Measurements from ENCODE around the gene SUGP2. TPM values are rescaled to one million over a fixed set of nuclear protein-coding genes. Genes with fewer than 3 reads are reported as not detected.

SUGP2 gene
- total and polyA plus RNA-seq, 2 of the 13 experiments (the other 11 are each of a cell fraction or from before 2014, with no cell fraction given), result 40.6 to 57.7 TPM

- TF ChIP-seq, protein P1, sequence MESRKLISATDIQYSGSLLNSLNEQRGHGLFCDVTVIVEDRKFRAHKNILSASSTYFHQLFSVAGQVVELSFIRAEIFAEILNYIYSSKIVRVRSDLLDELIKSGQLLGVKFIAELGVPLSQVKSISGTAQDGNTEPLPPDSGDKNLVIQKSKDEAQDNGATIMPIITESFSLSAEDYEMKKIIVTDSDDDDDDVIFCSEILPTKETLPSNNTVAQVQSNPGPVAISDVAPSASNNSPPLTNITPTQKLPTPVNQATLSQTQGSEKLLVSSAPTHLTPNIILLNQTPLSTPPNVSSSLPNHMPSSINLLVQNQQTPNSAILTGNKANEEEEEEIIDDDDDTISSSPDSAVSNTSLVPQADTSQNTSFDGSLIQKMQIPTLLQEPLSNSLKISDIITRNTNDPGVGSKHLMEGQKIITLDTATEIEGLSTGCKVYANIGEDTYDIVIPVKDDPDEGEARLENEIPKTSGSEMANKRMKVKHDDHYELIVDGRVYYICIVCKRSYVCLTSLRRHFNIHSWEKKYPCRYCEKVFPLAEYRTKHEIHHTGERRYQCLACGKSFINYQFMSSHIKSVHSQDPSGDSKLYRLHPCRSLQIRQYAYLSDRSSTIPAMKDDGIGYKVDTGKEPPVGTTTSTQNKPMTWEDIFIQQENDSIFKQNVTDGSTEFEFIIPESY (CRISPR knock-in tag; IDR thresholded peaks at IDR 0.05), result peak; percentile 66; the same call in 1 of the 2 replicates
- TF ChIP-seq ZNF329 (CRISPR knock-in tag; IDR thresholded peaks at IDR 0.05; ENCODE audit: low read depth) (peak; percentile 67; the same call in 1 of the 2 replicates), ZNF615 (CRISPR knock-in tag; IDR thresholded peaks at IDR 0.05; ENCODE audit: borderline replicate concordance) (no peak), ZNF253 (CRISPR knock-in tag; IDR thresholded peaks at IDR 0.05; ENCODE audit: borderline replicate concordance) (no peak), CERS6 (CRISPR knock-in tag; IDR thresholded peaks at IDR 0.05) (no peak), ZNF276 (CRISPR knock-in tag; IDR thresholded peaks at IDR 0.05; ENCODE audit: low read depth) (no peak), SAFB2 (CRISPR knock-in tag; IDR thresholded peaks at IDR 0.05; ENCODE audit: borderline replicate concordance, low read depth) (no peak), ZNF441 (CRISPR knock-in tag; IDR thresholded peaks at IDR 0.05; ENCODE audit: borderline replicate concordance) (no peak), THAP11 (CRISPR knock-in tag; IDR thresholded peaks at IDR 0.05) (peak; percentile 62), NFE2 (CRISPR knock-in tag; IDR thresholded peaks at IDR 0.05) (no peak), HNRNPL (IDR thresholded peaks at IDR 0.05; ENCODE audit: low read depth, low read length) (0 out of 2 replicates have a peak, but pooled peaks have one; percentile 33), ZNF687 (CRISPR knock-in tag; IDR thresholded peaks at IDR 0.05) (peak; percentile 31; the same call in 1 of the 2 replicates), HHEX (CRISPR knock-in tag; IDR thresholded peaks at IDR 0.05) (no peak), CTCF (CRISPR knock-in tag; IDR thresholded peaks at IDR 0.05) (peak; percentile 88), HNF4G (IDR thresholded peaks at IDR 0.05; ENCODE audit: borderline replicate concordance, low read depth, low read length) (no peak), HNF4G (CRISPR knock-in tag; IDR thresholded peaks at IDR 0.05; ENCODE audit: borderline replicate concordance, low read depth) (no peak), ZBTB38 (CRISPR knock-in tag; IDR thresholded peaks at IDR 0.05) (peak; percentile 43; the same call in 1 of the 2 replicates), ZBTB3 (CRISPR knock-in tag; IDR thresholded peaks at IDR 0.05; ENCODE audit: borderline replicate concordance, low read depth) (no peak)
Measured at GRCh38 chr19:19053508-19054314, 20.4 kb upstream of the SUGP2 start (continued).
